ENCODE data around the gene TMEM131.

Gene TMEM131

DNA sequence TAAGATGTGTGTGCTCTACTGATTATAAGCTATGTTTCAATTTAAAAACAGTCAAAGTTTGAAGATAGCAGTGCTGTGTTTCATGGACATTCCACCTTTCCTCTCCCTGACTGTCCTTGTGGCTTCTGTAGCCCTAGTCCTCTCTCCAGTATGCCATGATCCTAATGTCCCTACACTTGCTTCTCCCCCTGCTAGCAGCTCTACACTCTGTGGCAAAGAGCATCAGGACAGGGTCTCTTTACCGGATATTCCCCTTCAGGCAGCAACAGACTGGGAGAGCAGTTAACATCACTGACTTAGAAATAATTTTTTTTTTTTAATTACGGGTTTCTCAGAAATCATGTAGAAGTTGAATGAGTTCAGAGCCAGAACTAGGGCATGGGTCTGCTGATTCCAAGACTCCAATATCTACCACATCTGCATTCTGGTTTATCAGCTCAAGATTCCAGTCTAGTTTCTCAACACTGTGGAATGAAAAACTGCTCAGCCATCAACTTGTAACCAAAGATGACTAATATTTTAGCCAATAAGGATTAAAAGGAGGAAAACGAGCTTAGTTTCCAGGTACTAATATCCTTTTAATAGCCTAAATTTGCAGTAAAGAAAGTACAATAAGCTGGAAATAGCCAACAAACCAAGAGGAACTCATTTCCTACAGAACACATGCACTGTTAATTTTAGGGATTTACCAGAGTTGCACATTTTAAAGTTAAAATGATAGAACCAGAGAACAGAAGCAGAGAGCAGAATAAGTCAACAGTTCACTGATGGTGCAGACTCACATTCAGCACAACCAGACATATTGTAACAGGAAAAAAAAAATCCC is 45.2 kb downstream of the TMEM131 start:
- ChIA-PET CTCF (interaction anchor here (0.7 to 1.6 kb wide), 3 partner anchors 14 to 181 kb away, joined by 3 to 5 read pairs (median 3); no protein-coding TSS in a partner anchor), POLR2A (no interaction called here)
- Histone ChIP-seq H3K27ac (ENCODE audit: extremely low read depth, low read depth, low read length) (no peak overlapping the region), H3K9me3 (ENCODE audit: control insufficient read depth, insufficient read depth, low read depth, low read length) (no peaks in the 10 kb centered on the region), H3K36me3 (ENCODE audit: control insufficient read depth in 2 of 2, insufficient read depth in 1 of 2, low read length in 2 of 2) (no peaks in the 10 kb centered on the region), H3K4me1 (ENCODE audit: control insufficient read depth, insufficient read depth, low read length) (no peaks in the 10 kb centered on the region), H3K4me3 (ENCODE audit: low read depth, low read length) (no peak overlapping the region)
- no peak for TF ChIP-seq ZNF558 (tag by site-specific recombination; IDR thresholded peaks at IDR 0.05)

DNA sequence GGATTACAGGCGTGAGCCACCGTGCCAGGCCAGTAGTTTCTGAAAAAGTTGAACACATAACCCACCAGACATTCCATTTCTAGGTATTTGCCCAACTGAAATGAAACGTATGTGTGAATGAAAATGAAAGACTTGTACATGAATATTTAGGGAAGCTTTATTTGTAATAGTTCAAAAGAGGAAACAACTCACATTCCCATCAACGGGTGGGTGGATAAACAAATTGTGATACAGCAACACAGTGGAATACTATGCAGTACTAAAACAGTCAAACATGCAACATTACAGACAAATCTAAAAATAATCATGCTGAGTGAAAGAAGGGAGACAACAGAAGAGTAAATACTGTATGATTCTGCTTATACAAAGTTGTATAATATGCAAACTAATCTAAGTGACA is 46.8 kb downstream of the TMEM131 start:
- Histone ChIP-seq H3K4me1 (ENCODE audit: control insufficient read depth, insufficient read depth, low read length) (no peaks in the 10 kb centered on the region), H3K9me3 (ENCODE audit: control insufficient read depth, insufficient read depth, low read depth, low read length) (no peaks in the 10 kb centered on the region), H3K36me3 (ENCODE audit: control insufficient read depth in 2 of 2, insufficient read depth in 1 of 2, low read length in 2 of 2) (no peaks in the 10 kb centered on the region), H3K4me3 (ENCODE audit: low read depth, low read length) (no peak overlapping the region), H3K27ac (ENCODE audit: extremely low read depth, low read depth, low read length) (no peak overlapping the region)
- POLR2A ChIA-PET: no interaction called here
- TF ChIP-seq OVOL3 (tag by site-specific recombination; IDR thresholded peaks at IDR 0.05) (no peak), ZNF302 (tag by site-specific recombination; IDR thresholded peaks at IDR 0.05; ENCODE audit: low read depth) (no peak), ZFP41 (tag by site-specific recombination; IDR thresholded peaks at IDR 0.05; ENCODE audit: borderline replicate concordance) (no peak), ZSCAN4 (tag by site-specific recombination; IDR thresholded peaks at IDR 0.05) (no peak), ZNF747 (tag by site-specific recombination; IDR thresholded peaks at IDR 0.05) (no peak)
- TF ChIP-seq, protein P1, sequence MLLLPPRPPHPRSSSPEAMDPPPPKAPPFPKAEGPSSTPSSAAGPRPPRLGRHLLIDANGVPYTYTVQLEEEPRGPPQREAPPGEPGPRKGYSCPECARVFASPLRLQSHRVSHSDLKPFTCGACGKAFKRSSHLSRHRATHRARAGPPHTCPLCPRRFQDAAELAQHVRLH (tag by site-specific recombination; IDR thresholded peaks at IDR 0.05): no peak
- CTCF ChIA-PET: interaction anchor here (0.6 kb wide), 1 partner anchor 161 kb away, joined by 3 read pairs; no protein-coding TSS in a partner anchor

DNA sequence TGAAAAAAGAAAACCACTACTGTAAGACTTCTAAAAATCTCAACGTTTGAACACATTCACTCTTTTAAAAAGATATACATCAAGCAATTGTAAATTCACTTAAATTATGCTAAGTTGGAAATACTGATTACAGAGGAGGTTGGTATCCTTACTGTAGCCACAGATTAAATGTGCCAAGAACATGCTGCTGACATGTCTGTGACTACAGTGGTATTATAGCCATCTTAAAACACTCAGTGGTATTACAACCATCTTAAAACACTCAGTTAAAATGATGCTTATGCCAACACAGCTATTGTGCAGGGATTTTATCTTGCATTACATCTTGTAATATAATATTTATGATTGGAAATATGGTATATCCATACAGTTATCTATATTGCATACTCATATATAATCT is 50.0 kb downstream of the TMEM131 start:
- POLR2A ChIA-PET: no interaction called here
- no peaks in the 10 kb centered on the region for H3K4me1 ChIP-seq (ENCODE audit: control insufficient read depth, insufficient read depth, low read length)
- H3K36me3 ChIP-seq (ENCODE audit: control insufficient read depth in 2 of 2, insufficient read depth in 1 of 2, low read length in 2 of 2): no peaks in the 10 kb centered on the region
- no peak overlapping the region for H3K4me3 ChIP-seq (ENCODE audit: low read depth, low read length)
- CTCF ChIA-PET: no interaction called here
- no peak for TF ChIP-seq ZNF10 (tag by site-specific recombination; IDR thresholded peaks at IDR 0.05)
- TF ChIP-seq ZNF513 (tag by site-specific recombination; IDR thresholded peaks at IDR 0.05): no peak
- TF ChIP-seq, protein P2, sequence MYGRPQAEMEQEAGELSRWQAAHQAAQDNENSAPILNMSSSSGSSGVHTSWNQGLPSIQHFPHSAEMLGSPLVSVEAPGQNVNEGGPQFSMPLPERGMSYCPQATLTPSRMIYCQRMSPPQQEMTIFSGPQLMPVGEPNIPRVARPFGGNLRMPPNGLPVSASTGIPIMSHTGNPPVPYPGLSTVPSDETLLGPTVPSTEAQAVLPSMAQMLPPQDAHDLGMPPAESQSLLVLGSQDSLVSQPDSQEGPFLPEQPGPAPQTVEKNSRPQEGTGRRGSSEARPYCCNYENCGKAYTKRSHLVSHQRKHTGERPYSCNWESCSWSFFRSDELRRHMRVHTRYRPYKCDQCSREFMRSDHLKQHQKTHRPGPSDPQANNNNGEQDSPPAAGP (tag by site-specific recombination; IDR thresholded peaks at IDR 0.05): no peak
- TF ChIP-seq ZNF311 (tag by site-specific recombination; IDR thresholded peaks at IDR 0.05; ENCODE audit: borderline replicate concordance): no peak
- no peak for TF ChIP-seq ZNF600 (tag by site-specific recombination; IDR thresholded peaks at IDR 0.05)
- no peak for TF ChIP-seq ZNF777 (tag by site-specific recombination; IDR thresholded peaks at IDR 0.05; ENCODE audit: borderline replicate concordance)
- TF ChIP-seq GLI4 (tag by site-specific recombination; IDR thresholded peaks at IDR 0.05): no peak
- TF ChIP-seq ZNF664 (tag by site-specific recombination; IDR thresholded peaks at IDR 0.05): no peak
- no peak for TF ChIP-seq ZNF571 (tag by site-specific recombination; IDR thresholded peaks at IDR 0.05)
- no peak overlapping the region for H3K27ac ChIP-seq (ENCODE audit: extremely low read depth, low read depth, low read length)
- H3K9me3 ChIP-seq (ENCODE audit: control insufficient read depth, insufficient read depth, low read depth, low read length): no peaks in the 10 kb centered on the region

Data from HEK293 (cell line).